ENCODE data around the gene ANKRD11.

DNA sequence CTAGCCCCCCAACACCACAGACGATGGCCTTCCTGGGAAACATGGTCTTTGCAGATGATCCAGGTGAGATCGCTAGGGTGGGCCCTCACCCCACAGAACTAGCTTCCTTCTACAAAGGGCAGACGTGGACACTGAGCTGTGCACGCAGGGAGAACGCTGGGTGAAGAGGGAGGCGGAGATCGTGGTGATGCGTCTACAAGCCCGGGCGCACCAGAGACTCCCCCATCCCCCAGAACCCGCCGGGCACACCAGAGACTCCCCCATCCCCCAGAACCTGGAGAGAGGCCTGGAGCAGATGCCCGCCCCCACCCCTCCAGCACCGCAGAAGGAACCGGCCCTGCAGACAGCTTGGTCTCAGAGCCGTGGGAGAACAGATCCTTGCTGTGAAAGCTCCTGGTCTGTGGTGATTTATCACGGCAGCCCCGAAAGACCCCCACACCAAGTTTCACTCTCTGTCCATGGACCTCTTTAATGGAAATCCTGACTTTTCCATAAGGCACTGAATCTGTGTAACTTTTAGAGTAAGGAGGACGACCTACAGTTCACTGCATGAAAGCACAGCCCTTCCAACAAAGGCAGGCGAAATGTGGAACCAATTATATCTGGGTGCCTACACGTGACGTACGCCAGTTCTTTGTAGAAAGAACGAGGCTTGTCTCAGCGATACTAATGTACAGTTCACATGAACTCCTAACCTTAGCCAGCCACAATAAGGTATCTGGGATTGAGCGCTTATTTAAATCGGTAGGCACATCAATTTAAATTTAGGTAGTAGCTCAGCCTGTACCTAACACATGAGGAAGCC lies 88.5 kb downstream of the ANKRD11 start:
- TF ChIP-seq POLR2AphosphoS5 (IDR thresholded peaks at IDR 0.05) (no peak), CTCF (IDR thresholded peaks at IDR 0.05) (no peak)
